Limb (tissue), 2 donors: ENCODE measurements around the gene LHX4.
A peak's percentile ranks its signal among the peaks of the same experiment; 100 is the strongest.

Source experiments
- DNase-seq, 2 donors: peaks; one replicate each; pipeline ENCODE4 v3.0.0-alpha.2; 2016; ENCODE audit errors: extremely low spot score in 2 of 2

LHX4 gene

GRCh38 chr1:180229483-180230415 lies at the start of gene LHX4:
LHX4 (plus strand) TSS chr1:180230264; CDS start chr1:180230530, 266 bp downstream.
- DNase-seq, result peak in 1 of 2 donors; percentile 68

GRCh38 chr1:180181048-180181447 lies 49.0 kb upstream of the LHX4 start:
- peak in 1 of 2 donors; percentile 29 for DNase-seq

- DNase-seq, result peak in 1 of 2 donors; percentile 27
Measured at GRCh38 chr1:180181996-180182642, 47.9 kb upstream of the LHX4 start.

GRCh38 chr1:180182643-180183311 lies 47.3 kb upstream of the LHX4 start:
- DNase-seq, result peak in 1 of 2 donors; percentile 51

GRCh38 chr1:180183426-180183825 lies 46.6 kb upstream of the LHX4 start:
- DNase-seq, result peak in 1 of 2 donors; percentile 20

- DNase-seq, result peak in 1 of 2 donors; percentile 11
Measured at GRCh38 chr1:180184041-180184440, 46.0 kb upstream of the LHX4 start.

GRCh38 chr1:180185281-180185680 lies 44.8 kb upstream of the LHX4 start:
- DNase-seq, result peak in 1 of 2 donors; percentile 7

- DNase-seq, result no peak
Measured at GRCh38 chr1:180185971-180186645, 44.0 kb upstream of the LHX4 start.

- no peak for DNase-seq
Measured at GRCh38 chr1:180186831-180187230, 43.2 kb upstream of the LHX4 start.

GRCh38 chr1:180187626-180188025 lies 42.4 kb upstream of the LHX4 start:
- no peak for DNase-seq

GRCh38 chr1:180188091-180188506 lies 42.0 kb upstream of the LHX4 start:
- DNase-seq, result peak; percentile 63 to 83

GRCh38 chr1:180188684-180189175 lies 41.3 kb upstream of the LHX4 start:
- no peak for DNase-seq

GRCh38 chr1:180190091-180190490 lies 40.0 kb upstream of the LHX4 start:
- no peak for DNase-seq

GRCh38 chr1:180192172-180192571 lies 37.9 kb upstream of the LHX4 start:
- no peak for DNase-seq

- no peak for DNase-seq
Measured at GRCh38 chr1:180193141-180194047, 36.7 kb upstream of the LHX4 start.

GRCh38 chr1:180194048-180194425 lies 36.0 kb upstream of the LHX4 start:
- no peak for DNase-seq

- DNase-seq, result no peak
Measured at GRCh38 chr1:180194546-180195207, 35.4 kb upstream of the LHX4 start.

- DNase-seq, result no peak
Measured at GRCh38 chr1:180195401-180195800, 34.7 kb upstream of the LHX4 start.

- DNase-seq, result no peak
Measured at GRCh38 chr1:180195916-180196315, 34.1 kb upstream of the LHX4 start.
